Midbrain (tissue), 1 donor: ENCODE data around the gene CHTF18.
"Not testable (repeated sequence)": the region's sequence is repeated elsewhere in the genome, so short reads cannot be mapped to it uniquely, and the experiment has no call there.

Experiments
- DNase-seq: peaks from one replicate; lab custom pipeline; 2025; lab: John Stamatoyannopoulos, UW

The CHTF18 gene

GRCh38 chr16:808085-808386 lies 19.6 kb downstream of the CHTF18 start:
- no peak for DNase-seq

- DNase-seq, result peak; percentile 52
Measured at GRCh38 chr16:813204-813915, 24.9 kb downstream of the CHTF18 start.

- DNase-seq, result no peak
Measured at GRCh38 chr16:813916-814412, 25.5 kb downstream of the CHTF18 start.

- DNase-seq, result no peak
Measured at GRCh38 chr16:814974-815373, 26.6 kb downstream of the CHTF18 start.

- DNase-seq, result no peak
Measured at GRCh38 chr16:815861-816260, 27.4 kb downstream of the CHTF18 start.

- DNase-seq, result no peak
Measured at GRCh38 chr16:817001-817906, 28.8 kb downstream of the CHTF18 start.

GRCh38 chr16:818132-818531 lies 29.7 kb downstream of the CHTF18 start:
- no peak for DNase-seq

- no peak for DNase-seq
Measured at GRCh38 chr16:818592-818991, 30.2 kb downstream of the CHTF18 start.

- DNase-seq, result no peak
Measured at GRCh38 chr16:819336-820043, 31.1 kb downstream of the CHTF18 start.

GRCh38 chr16:820044-820408 lies 31.6 kb downstream of the CHTF18 start:
- DNase-seq, result not testable (repeated sequence)

- DNase-seq, result no peak
Measured at GRCh38 chr16:820748-821147, 32.3 kb downstream of the CHTF18 start.

- DNase-seq, result no peak
Measured at GRCh38 chr16:821751-822150, 33.3 kb downstream of the CHTF18 start.

GRCh38 chr16:822174-822908 lies 33.9 kb downstream of the CHTF18 start:
- no peak for DNase-seq

- DNase-seq, result no peak
Measured at GRCh38 chr16:822909-823297, 34.5 kb downstream of the CHTF18 start.

GRCh38 chr16:824194-824593 lies 35.8 kb downstream of the CHTF18 start:
- DNase-seq, result no peak

GRCh38 chr16:824601-825000 lies 36.2 kb downstream of the CHTF18 start:
- no peak for DNase-seq

- peak; percentile 65 for DNase-seq
Measured at GRCh38 chr16:825341-826061, 37.1 kb downstream of the CHTF18 start.

GRCh38 chr16:827513-827912 lies 39.1 kb downstream of the CHTF18 start:
- no peak for DNase-seq

GRCh38 chr16:828891-829290 lies 40.5 kb downstream of the CHTF18 start:
- DNase-seq, result no peak

GRCh38 chr16:830107-830870 lies 41.9 kb downstream of the CHTF18 start:
- DNase-seq, result no peak
